Mucosa of descending colon (tissue), 3 donors: ENCODE results near the gene UBA6. TPM values are rescaled to one million over a fixed set of nuclear protein-coding genes. Genes with fewer than 3 reads are reported as not detected.

Source experiments
- ATAC-seq: fragments of 200-7000 bp; cut with Tn5 transposase; one replicate; pipeline ENCODE4 v1.9.1; 2020; ENCODE audit warnings: mild to moderate bottlenecking, moderate library complexity
- DNase-seq, 3 donors: peaks; one replicate each; pipeline ENCODE4 v3.0.0-alpha.2; 2020
- H3K36me3 ChIP-seq: fragments of 200-600 bp; one replicate; pipeline ENCODE4 v1.8.0; 2021; ENCODE audit warnings: low read depth, mild to moderate bottlenecking
- H3K4me1 ChIP-seq: fragments of 200-600 bp; one replicate; pipeline ENCODE4 v1.8.0; 2021; ENCODE audit warnings: low read depth, mild to moderate bottlenecking
- H3K4me3 ChIP-seq: fragments of 200-600 bp; one replicate; pipeline ENCODE4 v1.8.0; 2021; ENCODE audit warnings: mild to moderate bottlenecking
- H3K9me3 ChIP-seq: fragments of 200-600 bp; one replicate; pipeline ENCODE4 v1.8.0; 2021; ENCODE audit warnings: mild to moderate bottlenecking
- intact Hi-C, 2 donors: fragments of 100-400 bp; cut with DNase I in 1 of 2; cut with micrococcal nuclease in 1 of 2; formaldehyde crosslinking; loops; one replicate each; pipeline versions ENCODE4 v1.11.0 to v1.11.1; 2022; cut with DNase I, micrococcal nuclease
- total RNA-seq, 3 donors: library from RNA; stranded (reverse); fragmentation: NEBNext Ultra II Directional in 2 of 3; extraction: Animal tissue kit (Norgen Biotek cat#: 25700) in 2 of 3; gene quantifications; one replicate each; pipeline versions ENCODE4 v1.2.1 to v1.2.4, GENCODE V29; 2021 to 2023
- TF ChIP-seq, protein P1 (sequence below): fragments of 200-600 bp; IDR thresholded peaks from one replicate; pipeline ENCODE4 v1.8.0; 2022; ENCODE audit warnings: antibody characterized with exemption, mild to moderate bottlenecking
- donor health status: DM: no; HTN: no; CAD: no; lungs with moderate emphysema.
- donor health status: DM: no; HTN: no; CAD: no.
- donor health status: DM: no; HTN: yes; CAD: no.

Gene UBA6
- total RNA-seq, 3 donors from 2014 or later: 35.1 to 49.2 (median 47.9) TPM

DNA sequence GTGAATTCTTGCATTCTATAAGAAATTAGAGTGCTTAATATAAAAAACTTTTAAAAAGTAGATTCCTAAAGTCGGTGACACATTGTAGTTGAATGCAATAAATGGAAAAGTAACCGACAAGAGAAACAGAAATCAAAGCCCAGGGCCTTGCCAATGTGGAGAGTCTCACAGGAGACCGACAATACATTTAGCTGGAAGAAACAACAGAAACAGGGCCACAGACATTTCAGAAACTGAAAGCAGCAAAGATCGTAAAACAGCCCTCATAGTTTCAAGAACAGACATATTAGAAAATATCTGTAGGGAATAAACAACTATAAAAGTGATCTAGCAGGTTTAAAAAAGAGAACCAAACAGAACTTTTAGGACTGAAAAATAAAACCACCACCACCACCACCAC, 92.9 kb downstream of the UBA6 start:
- no peak overlapping the region for H3K4me3 ChIP-seq
- ATAC-seq (no peak), DNase-seq (no peak)
- no peaks in the 10 kb centered on the region for H3K36me3 ChIP-seq
- intact Hi-C loops: no loop called here
- TF ChIP-seq, protein P1, sequence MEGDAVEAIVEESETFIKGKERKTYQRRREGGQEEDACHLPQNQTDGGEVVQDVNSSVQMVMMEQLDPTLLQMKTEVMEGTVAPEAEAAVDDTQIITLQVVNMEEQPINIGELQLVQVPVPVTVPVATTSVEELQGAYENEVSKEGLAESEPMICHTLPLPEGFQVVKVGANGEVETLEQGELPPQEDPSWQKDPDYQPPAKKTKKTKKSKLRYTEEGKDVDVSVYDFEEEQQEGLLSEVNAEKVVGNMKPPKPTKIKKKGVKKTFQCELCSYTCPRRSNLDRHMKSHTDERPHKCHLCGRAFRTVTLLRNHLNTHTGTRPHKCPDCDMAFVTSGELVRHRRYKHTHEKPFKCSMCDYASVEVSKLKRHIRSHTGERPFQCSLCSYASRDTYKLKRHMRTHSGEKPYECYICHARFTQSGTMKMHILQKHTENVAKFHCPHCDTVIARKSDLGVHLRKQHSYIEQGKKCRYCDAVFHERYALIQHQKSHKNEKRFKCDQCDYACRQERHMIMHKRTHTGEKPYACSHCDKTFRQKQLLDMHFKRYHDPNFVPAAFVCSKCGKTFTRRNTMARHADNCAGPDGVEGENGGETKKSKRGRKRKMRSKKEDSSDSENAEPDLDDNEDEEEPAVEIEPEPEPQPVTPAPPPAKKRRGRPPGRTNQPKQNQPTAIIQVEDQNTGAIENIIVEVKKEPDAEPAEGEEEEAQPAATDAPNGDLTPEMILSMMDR: no peak
- H3K9me3 ChIP-seq: peaks cover 7% of the 10 kb centered on the region
- no peaks in the 10 kb centered on the region for H3K4me1 ChIP-seq

DNA sequence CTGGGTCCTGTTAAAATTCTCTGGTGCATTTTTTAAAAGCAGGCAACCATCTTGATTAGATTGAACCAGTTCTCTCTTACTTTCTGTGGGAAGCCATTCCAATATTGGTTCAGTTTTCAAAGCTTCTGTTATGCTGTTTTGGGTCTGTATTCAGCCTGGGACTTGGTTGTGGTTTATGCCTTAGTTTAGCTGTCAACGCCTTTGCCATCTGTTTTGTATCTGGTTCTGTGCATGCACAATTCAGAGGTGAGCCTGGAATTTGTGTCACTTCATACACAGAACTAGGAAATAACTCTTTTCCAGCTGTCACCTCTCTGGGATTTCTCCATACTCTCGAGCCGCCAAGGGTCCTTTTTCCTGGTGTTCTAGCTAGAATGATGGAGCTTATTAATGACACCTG, 96.2 kb downstream of the UBA6 start:
- intact Hi-C loops: no loop called here

DNA sequence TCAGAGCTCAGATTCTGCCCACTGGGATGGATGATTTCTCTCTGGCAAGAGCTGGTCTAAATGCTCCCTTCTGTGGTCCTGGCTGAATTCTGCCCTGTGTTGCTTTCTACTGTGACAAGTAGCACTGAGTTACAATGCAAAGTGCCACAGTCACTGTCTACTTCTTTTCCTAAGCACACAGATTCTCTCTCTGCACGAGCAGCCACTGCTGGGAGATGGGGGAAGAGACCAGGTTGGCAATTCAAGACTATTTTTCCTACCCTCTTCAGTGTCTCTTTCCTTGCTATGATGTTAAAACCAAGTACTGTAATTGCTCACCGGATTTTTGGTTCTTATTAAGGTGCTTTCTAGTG, 97.0 kb downstream of the UBA6 start:
- DNase-seq: no peak
- Histone ChIP-seq H3K9me3 (no peaks in the 10 kb centered on the region), H3K4me1 (no peaks in the 10 kb centered on the region), H3K36me3 (no peaks in the 10 kb centered on the region), H3K4me3 (no peak overlapping the region)
- intact Hi-C loops: no loop called here
- TF ChIP-seq, protein P1: no peak
- no peak for ATAC-seq

More for the DNA sequence above, 96.2 kb downstream of the UBA6 start:
- H3K36me3 ChIP-seq: no peaks in the 10 kb centered on the region
- DNase-seq (no peak), ATAC-seq (no peak)
- H3K9me3 ChIP-seq: peaks cover 2% of the 10 kb centered on the region
- no peaks in the 10 kb centered on the region for H3K4me1 ChIP-seq
- no peak overlapping the region for H3K4me3 ChIP-seq
- TF ChIP-seq, protein P1: no peak

DNA sequence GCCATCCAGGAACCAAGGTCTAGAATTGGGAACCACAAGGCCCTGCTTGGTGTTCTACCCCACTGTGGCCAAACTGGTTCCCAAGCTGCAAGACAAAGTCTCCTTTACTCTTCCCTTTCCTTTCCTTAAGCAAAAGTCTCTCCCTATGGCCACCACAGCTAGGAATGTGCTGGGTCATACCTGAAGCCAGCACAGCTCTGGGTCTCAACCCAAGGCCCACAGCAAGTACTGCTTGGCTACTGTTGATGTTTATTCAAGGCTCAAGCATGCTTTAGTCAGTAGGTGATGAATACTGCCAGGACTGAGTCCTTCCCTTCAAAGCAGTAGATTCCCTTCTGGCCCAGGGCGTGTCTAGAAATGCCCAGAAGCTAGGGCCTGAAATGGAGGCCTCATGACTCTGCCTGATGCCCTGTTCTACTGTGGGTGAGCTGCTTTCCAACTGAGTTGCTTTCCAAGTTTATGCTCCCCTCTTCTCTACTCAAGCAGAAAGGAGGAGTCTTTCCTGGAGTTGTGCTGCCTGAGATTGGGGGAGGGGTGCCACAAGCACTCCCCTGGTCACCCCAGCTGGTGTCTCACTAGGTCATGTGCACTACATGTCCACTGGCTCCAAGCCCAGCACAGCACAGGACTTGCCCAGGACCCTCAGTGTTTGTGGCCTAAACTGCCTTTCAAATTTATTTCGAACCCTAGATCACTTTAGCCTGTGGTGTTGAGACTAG, 97.5 kb downstream of the UBA6 start:
- TF ChIP-seq, protein P1: no peak
- DNase-seq: no peak
- Histone ChIP-seq H3K4me1 (no peaks in the 10 kb centered on the region), H3K9me3 (no peaks in the 10 kb centered on the region), H3K36me3 (no peaks in the 10 kb centered on the region), H3K4me3 (no peak overlapping the region)
- ATAC-seq: no peak
- intact Hi-C loops: no loop called here

DNA sequence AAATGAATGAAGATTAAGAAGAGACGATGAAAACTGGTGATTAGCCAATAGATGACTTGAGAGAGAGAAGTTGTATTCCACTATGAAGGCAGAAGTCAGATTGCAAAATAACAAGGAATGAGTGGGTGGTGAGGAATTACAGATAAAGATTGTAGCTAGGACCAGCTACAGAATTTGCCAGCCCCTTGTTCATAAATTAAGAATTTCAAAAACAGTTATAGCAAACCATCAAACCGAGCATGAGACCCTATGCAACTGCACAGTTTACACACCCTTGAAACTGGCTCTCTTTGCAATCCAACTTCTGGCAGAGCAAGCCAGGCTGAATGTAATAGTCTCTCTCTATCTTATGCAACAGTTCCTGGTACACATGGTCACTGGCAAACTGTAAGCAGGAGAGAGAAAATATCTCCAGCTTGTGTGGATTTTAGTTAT, 107.2 kb downstream of the UBA6 start:
- no peak overlapping the region for H3K4me3 ChIP-seq
- ATAC-seq: no peak
- intact Hi-C loops: no loop called here

More for the DNA sequence above, 107.2 kb downstream of the UBA6 start:
- TF ChIP-seq, protein P1: no peak
- H3K4me1 ChIP-seq: no peaks in the 10 kb centered on the region
- H3K36me3 ChIP-seq: no peaks in the 10 kb centered on the region
- H3K9me3 ChIP-seq: no peaks in the 10 kb centered on the region
- DNase-seq: no peak
